Left lung (tissue), 14 donors: Measurements from ENCODE around the gene SPRR5. TPM values are rescaled to one million over a fixed set of nuclear protein-coding genes. Genes with fewer than 3 reads are reported as not detected.

ENCODE experiments used
- ATAC-seq: fragments of 200-7000 bp; cut with Tn5 transposase; one replicate; pipeline ENCODE4 v1.9.1; 2020; ENCODE audit warnings: moderate library complexity
- DNase-seq, 4 donors: peaks; one replicate each; pipeline ENCODE4 v3.0.0-alpha.2; 2013 to 2020
- H3K27ac ChIP-seq, 2 donors: fragments of 200-600 bp; sonication (generic) in 1 of 2; one replicate each; pipeline versions ENCODE4 v1.5.0 to v1.8.0; 2020 to 2021
- H3K27me3 ChIP-seq, 2 donors: fragments of 200-600 bp; sonication (generic) in 1 of 2; one replicate each; pipeline versions ENCODE4 v1.5.0 to v1.8.0; 2020 to 2021
- H3K36me3 ChIP-seq, 2 donors: fragments of 200-600 bp; sonication (generic) in 1 of 2; one replicate each; pipeline versions ENCODE4 v1.5.0 to v1.8.0; 2020 to 2021
- H3K4me1 ChIP-seq, 2 donors: fragments of 200-600 bp; one replicate each; pipeline ENCODE4 v1.8.0; 2021
- H3K4me3 ChIP-seq, 2 donors: fragments of 200-600 bp; sonication (generic) in 1 of 2; one replicate each; pipeline versions ENCODE4 v1.5.0 to v1.8.0; 2020 to 2021; ENCODE audit warnings: mild to moderate bottlenecking in 1 of 2
- H3K9me3 ChIP-seq, 2 donors: fragments of 200-600 bp; sonication (generic) in 1 of 2; one replicate each; pipeline versions ENCODE4 v1.5.0 to v1.8.0; 2020 to 2021
- intact Hi-C, 2 donors: fragments of 100-400 bp; cut with DNase I; formaldehyde crosslinking; loops; one replicate each; pipeline versions ENCODE4 v1.11.2 to v1.14.2; 2022
- long read RNA-seq, 12 donors: library from polyadenylated mRNA in 2 of 12; unstranded in 2 of 12; transcript quantifications; one replicate each; pipeline ENCODE4 v2.0.0 and lab custom pipeline, GENCODE V29; 2019 to 2026
- polyA plus RNA-seq, 6 donors: library from polyadenylated mRNA; unstranded; fragments of 120-200 nt; gene quantifications; one replicate each; pipeline ENCODE4 v1.2.1, GENCODE V29; 2013; ENCODE audit not compliant: insufficient read length in 6 of 6
- total RNA-seq, 2 donors: library from RNA; stranded (reverse); fragmentation: NEBNext Ultra II Directional; extraction: Animal tissue kit (Norgen Biotek cat#: 25700); gene quantifications; one replicate each; pipeline ENCODE4 v1.2.1, GENCODE V29; 2021
- TF ChIP-seq, protein P1 (sequence below), 2 donors: fragments of 200-600 bp; sonication (generic) in 1 of 2; IDR thresholded peaks; one replicate each; pipeline versions ENCODE4 v1.5.0 to v1.8.0; 2021; ENCODE audit warnings: antibody characterized with exemption in 2 of 2
- donor health status: DM: no; HTN: yes; CAD: no.
- donor health status: DM: no; HTN: no; CAD: no.

SPRR5 gene, protein sequence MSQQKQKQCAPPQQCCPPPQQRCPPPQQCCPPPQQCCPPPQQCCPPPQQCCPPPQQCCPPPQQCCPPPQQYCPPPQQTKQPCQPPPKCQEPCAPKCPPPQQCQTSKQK
- not detected for total RNA-seq
- not detected for polyA plus RNA-seq
- long read RNA-seq, donor 1 = 0 reads
- long read RNA-seq, donor 2 = 0 reads
- long read RNA-seq, donor 3 = 0 reads
- long read RNA-seq, donor 4 = 0 reads
- long read RNA-seq, donor 5 = 0 reads
- long read RNA-seq, donor 6 = 0 reads
- long read RNA-seq, donor 7 = 0 reads
- long read RNA-seq, donor 8 = 0 reads
- long read RNA-seq, donor 9 = 0 reads
- long read RNA-seq, donor 10 = 0 reads
- long read RNA-seq, donor 11 = 0 reads
- long read RNA-seq, donor 12 = 0 reads

DNA sequence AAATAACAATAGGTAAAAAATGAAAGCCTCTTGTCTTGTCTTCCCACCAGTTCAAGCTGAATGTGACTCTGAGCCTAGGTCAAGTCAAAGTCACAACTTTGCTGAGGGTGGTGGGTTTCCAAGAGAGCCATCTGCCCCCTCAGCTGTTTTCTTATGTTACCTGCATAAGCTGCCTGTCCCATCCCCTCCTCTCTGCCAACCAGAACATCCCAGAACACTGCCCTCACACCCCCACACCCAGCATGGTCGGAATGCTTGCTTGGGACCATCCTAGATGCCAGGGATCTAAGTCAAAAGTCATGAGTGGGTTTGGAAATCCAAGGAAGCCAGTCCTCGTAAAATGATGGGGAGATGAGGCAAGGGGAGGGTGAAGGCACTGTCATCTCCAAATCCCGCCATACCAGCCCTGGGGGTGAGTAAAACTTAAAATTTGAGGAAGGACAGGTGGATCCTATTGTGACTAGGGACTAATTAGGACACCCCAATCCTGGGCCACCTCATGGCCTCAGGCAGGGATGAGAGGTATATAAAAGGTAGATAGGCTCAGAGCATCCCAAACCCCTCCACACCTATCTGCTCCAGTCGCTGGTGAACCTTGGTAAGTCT, at the start of gene SPRR5:
Gene SPRR5, plus strand, starts transcription at position 556 of the 606 bp plus-strand sequence. CDS start 1,349 bp downstream, outside the sequence.
- Histone ChIP-seq H3K9me3 (no peaks in the 10 kb centered on the region), H3K36me3 (no peaks in the 10 kb centered on the region), H3K4me1 (no peaks in the 10 kb centered on the region), H3K27me3 (no peaks in the 10 kb centered on the region), H3K27ac (no peak within 1 kb of the TSS), H3K4me3 (no peak within 1 kb of the TSS)
- TF ChIP-seq, protein P1, sequence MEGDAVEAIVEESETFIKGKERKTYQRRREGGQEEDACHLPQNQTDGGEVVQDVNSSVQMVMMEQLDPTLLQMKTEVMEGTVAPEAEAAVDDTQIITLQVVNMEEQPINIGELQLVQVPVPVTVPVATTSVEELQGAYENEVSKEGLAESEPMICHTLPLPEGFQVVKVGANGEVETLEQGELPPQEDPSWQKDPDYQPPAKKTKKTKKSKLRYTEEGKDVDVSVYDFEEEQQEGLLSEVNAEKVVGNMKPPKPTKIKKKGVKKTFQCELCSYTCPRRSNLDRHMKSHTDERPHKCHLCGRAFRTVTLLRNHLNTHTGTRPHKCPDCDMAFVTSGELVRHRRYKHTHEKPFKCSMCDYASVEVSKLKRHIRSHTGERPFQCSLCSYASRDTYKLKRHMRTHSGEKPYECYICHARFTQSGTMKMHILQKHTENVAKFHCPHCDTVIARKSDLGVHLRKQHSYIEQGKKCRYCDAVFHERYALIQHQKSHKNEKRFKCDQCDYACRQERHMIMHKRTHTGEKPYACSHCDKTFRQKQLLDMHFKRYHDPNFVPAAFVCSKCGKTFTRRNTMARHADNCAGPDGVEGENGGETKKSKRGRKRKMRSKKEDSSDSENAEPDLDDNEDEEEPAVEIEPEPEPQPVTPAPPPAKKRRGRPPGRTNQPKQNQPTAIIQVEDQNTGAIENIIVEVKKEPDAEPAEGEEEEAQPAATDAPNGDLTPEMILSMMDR (IDR thresholded peaks at IDR 0.05) = no peak
- DNase-seq (no peak), ATAC-seq (no peak)
- intact Hi-C loops = no loop called here

DNA sequence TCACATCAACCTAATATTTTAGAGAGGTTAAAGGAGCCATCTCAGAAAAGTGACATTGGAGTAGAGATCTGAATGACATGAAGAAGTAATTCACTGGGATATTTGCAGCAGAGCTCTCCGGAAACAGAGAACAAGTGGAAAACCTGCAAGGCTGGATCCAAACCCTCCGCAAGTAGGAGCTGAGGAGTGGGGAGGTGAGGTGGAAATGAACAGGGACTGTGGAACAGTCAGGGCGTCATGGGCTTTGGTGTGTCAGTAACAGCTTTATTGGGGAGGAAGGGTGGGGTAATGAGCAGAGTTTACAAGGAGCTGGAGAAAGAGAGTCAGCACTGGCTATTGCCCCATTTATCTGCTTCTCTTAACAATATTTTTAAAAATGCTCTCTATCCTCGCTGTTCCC, 48.0 kb upstream of the SPRR5 start:
- Histone ChIP-seq H3K27ac (no peak overlapping the region), H3K4me1 (no peaks in the 10 kb centered on the region), H3K4me3 (no peak overlapping the region), H3K9me3 (no peaks in the 10 kb centered on the region), H3K36me3 (no peaks in the 10 kb centered on the region), H3K27me3 (peaks cover 0 to 10% of the 10 kb centered on the region in 2 donors)
- intact Hi-C loops = no loop called here
- TF ChIP-seq, protein P1 (IDR thresholded peaks at IDR 0.05) = no peak
- DNase-seq (no peak), ATAC-seq (no peak)

DNA sequence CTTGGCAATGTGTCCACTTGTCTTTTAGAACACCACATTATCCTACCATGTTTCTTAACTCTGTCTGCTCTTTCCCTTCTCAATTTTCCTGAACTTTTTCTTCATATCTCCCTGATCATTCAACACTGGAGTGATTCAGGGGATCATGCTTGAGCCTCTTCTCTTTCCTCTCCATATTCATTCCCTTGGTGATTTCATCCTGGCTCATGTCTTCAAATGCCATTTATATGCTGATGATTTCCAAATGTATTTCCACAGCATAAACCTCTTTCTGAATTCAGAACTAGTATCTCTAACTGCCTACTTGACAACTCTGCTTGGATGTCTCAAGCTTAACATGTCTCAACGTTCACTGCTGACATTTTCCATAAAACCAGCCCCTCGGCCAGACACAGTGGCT, 47.1 kb upstream of the SPRR5 start:
- H3K27ac ChIP-seq = no peak overlapping the region
- intact Hi-C loops = no loop called here
- TF ChIP-seq, protein P1 (IDR thresholded peaks at IDR 0.05) = no peak
- no peaks in the 10 kb centered on the region for H3K9me3 ChIP-seq
- no peak overlapping the region for H3K4me3 ChIP-seq
- no peaks in the 10 kb centered on the region for H3K36me3 ChIP-seq
- ATAC-seq = no peak
- peaks cover 0 to 13% of the 10 kb centered on the region in 2 donors for H3K27me3 ChIP-seq
- no peak for DNase-seq
- H3K4me1 ChIP-seq = no peaks in the 10 kb centered on the region

DNA sequence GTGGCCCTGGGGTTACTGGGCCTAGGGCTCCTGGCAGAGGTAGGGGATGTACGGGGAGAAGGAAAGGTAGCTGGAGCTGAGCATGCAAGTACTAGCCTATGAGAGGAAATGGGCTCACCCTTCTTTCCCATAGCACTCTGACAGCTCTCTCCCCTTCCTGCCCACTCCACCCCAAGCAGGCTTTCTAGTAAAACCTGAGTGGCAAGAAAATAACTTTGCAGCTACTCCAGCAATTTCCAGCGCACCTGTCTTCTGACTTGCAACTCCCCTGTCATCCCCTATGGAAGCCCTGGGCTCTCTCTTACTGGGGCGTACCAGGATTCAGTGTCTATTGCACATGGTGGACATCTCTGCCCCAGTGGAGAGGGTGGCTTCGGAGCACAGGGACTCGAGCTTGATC, 45.4 kb upstream of the SPRR5 start:
- no peaks in the 10 kb centered on the region for H3K4me1 ChIP-seq
- H3K27me3 ChIP-seq = peaks cover 0 to 5% of the 10 kb centered on the region in 2 donors
- intact Hi-C loops = no loop called here
- no peaks in the 10 kb centered on the region for H3K36me3 ChIP-seq
- no peak overlapping the region for H3K4me3 ChIP-seq
- DNase-seq (no peak), ATAC-seq (no peak)
- TF ChIP-seq, protein P1 (IDR thresholded peaks at IDR 0.05) = no peak
- H3K9me3 ChIP-seq = no peaks in the 10 kb centered on the region
- H3K27ac ChIP-seq = no peak overlapping the region

DNA sequence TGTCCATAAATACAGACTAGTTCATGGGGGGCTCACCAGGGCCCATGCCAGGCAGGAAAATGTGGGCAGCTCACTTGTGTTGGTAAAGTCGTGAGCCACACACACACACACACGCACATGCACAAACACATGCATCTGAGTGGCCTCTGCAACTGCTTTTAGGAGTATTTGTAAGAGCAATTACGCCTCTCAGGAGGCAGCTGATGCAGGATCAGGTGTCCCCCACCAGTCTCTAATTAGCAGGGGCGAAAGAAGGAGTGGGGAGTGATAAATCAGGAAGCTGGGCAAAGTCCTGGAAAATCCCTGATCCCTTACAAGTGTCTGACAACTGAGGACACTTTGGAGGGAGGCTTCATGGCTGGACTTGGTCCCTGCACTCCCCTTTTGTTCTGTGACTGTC, 44.4 kb upstream of the SPRR5 start:
- peaks cover 0 to 5% of the 10 kb centered on the region in 2 donors for H3K27me3 ChIP-seq
- H3K9me3 ChIP-seq = no peaks in the 10 kb centered on the region
- intact Hi-C loops = no loop called here
- H3K36me3 ChIP-seq = no peaks in the 10 kb centered on the region
- no peak overlapping the region for H3K27ac ChIP-seq
- H3K4me3 ChIP-seq = no peak overlapping the region
- H3K4me1 ChIP-seq = no peaks in the 10 kb centered on the region
- DNase-seq (no peak), ATAC-seq (no peak)
- TF ChIP-seq, protein P1 (IDR thresholded peaks at IDR 0.05) = no peak
